Thyroid gland (tissue), 4 donors: ENCODE data around the gene MYLK3. TPM values are rescaled to one million over a fixed set of nuclear protein-coding genes. Genes with fewer than 3 reads are reported as not detected.

Experiments used
- DNase-seq, 2 donors: peaks; one replicate each; pipeline ENCODE4 v3.0.0-alpha.2; 2019
- H3K27ac ChIP-seq, 3 donors: fragments of 200-600 bp; sonication (generic); 1 replicate in 2 of 3; 2 replicates in 1 of 3; pipeline ENCODE4 v1.5.1; 2016 to 2019; ENCODE audit warnings: mild to moderate bottlenecking in 1 of 3, moderate library complexity in 1 of 3
- H3K27me3 ChIP-seq: fragments of 200-600 bp; sonication (generic); one replicate; pipeline ENCODE4 v1.5.1; 2019
- H3K36me3 ChIP-seq, 2 donors: fragments of 200-600 bp; sonication (generic); one replicate each; pipeline ENCODE4 v1.5.1; 2016 to 2019
- H3K4me1 ChIP-seq, 2 donors: fragments of 200-600 bp; sonication (generic); one replicate each; pipeline ENCODE4 v1.5.1; 2017 to 2019
- H3K4me3 ChIP-seq, 3 donors: fragments of 200-600 bp; sonication (generic); replicated peaks in 1 of 3; 1 replicate in 2 of 3; 2 replicates in 1 of 3; pipeline ENCODE4 v1.5.1; 2016; ENCODE audit warnings: mild to moderate bottlenecking in 1 of 3
- H3K9me3 ChIP-seq: fragments of 200-600 bp; sonication (generic); one replicate; pipeline ENCODE4 v1.5.1; 2017
- POLR2A ChIP-seq, 2 donors: fragments of 450-650 bp; IDR thresholded peaks; one replicate each; pipeline ENCODE4 v1.6.1; 2017; ENCODE audit warnings: antibody characterized with exemption in 2 of 2, mild to moderate bottlenecking in 2 of 2, moderate library complexity in 1 of 2
- WGBS, 2 donors: methylation state at CpG; one replicate each; pipeline ENCODE4 v1.1.5; 2017; 5-methylcytosine and 5-hydroxymethylcytosine counted together
- intact Hi-C: fragments of 100-400 bp; cut with DNase I; formaldehyde crosslinking; loops from one replicate; pipeline ENCODE4 v1.15.1; 2023
- total RNA-seq, 4 donors: library from RNA; depleted of rRNA; stranded (reverse); fragments of >200 nt; gene quantifications; one replicate each; pipeline ENCODE4 v1.2.3, GENCODE V29; 2016
- TF ChIP-seq, protein P1 (sequence below), 6 experiments: fragments of 200-600 bp in 3 of 6; fragments of 450-650 bp in 3 of 6; sonication (generic) in 3 of 6; IDR thresholded peaks; one replicate each; pipeline ENCODE4 v1.5.1; 2016 to 2019; ENCODE audit warnings: antibody characterized with exemption in 6 of 6, mild to moderate bottlenecking in 2 of 6, inconsistent platforms in 1 of 6, moderate library complexity in 1 of 6

The MYLK3 gene
- total RNA-seq, 4 donors from 2014 or later: 0.10 to 0.27 (median 0.11) TPM; not detected in 1

DNA sequence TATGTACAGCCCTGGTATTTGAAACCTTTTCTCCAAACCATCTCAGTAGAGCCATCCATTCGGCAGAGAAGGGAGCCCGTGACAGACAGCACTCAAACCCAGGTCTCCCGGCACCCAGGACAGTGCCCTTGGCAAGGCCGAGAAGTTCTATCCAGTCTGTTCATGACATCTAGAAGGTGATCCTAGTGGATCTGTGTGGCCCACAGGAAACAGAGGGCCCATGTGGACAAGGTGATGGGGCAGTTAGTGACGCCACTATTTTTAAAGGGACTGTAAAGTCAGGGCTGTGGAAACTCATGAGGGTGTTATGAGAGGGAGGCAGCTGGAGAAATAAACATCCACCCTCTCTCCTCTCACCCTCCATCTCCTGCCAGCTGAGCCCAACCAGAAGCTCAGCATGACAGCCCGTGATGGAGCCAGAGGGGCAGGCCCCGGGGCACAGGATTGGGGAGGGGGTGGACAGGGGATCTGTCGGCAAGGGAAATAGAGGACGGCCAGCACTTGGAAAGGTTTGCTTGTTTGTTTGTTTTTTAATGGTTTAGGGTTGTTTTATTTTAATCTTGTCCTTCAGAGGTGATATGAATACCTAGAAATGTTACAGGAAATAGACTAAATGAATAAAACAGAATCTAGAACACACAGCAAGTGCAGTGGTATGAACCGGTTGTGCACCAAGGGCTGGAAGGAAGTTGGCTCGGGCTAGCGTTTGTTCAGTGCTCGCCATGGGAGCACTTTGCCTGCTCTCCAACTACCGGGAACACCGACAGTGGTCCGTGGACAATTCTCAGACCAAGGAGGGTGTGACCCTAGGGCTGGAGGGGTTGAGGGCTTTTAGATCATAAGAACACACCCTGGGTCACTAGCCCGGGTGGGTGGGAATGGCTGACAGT, 17.1 kb downstream of the MYLK3 start:
- Histone ChIP-seq H3K27ac (no peak overlapping the region), H3K4me3 (no peak overlapping the region), H3K27me3 (no peaks in the 10 kb centered on the region), H3K36me3 (no peaks in the 10 kb centered on the region), H3K9me3 (no peaks in the 10 kb centered on the region), H3K4me1 (no peaks in the 10 kb centered on the region)
- no peak for DNase-seq
- no peak for TF ChIP-seq POLR2A (IDR thresholded peaks at IDR 0.05)
- TF ChIP-seq, protein P1, sequence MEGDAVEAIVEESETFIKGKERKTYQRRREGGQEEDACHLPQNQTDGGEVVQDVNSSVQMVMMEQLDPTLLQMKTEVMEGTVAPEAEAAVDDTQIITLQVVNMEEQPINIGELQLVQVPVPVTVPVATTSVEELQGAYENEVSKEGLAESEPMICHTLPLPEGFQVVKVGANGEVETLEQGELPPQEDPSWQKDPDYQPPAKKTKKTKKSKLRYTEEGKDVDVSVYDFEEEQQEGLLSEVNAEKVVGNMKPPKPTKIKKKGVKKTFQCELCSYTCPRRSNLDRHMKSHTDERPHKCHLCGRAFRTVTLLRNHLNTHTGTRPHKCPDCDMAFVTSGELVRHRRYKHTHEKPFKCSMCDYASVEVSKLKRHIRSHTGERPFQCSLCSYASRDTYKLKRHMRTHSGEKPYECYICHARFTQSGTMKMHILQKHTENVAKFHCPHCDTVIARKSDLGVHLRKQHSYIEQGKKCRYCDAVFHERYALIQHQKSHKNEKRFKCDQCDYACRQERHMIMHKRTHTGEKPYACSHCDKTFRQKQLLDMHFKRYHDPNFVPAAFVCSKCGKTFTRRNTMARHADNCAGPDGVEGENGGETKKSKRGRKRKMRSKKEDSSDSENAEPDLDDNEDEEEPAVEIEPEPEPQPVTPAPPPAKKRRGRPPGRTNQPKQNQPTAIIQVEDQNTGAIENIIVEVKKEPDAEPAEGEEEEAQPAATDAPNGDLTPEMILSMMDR (IDR thresholded peaks at IDR 0.05): no peak
- intact Hi-C loops: no loop called here
- WGBS, 2 donors: 63 to 72% methylated on average over 17 of the region's 17 CpGs

DNA sequence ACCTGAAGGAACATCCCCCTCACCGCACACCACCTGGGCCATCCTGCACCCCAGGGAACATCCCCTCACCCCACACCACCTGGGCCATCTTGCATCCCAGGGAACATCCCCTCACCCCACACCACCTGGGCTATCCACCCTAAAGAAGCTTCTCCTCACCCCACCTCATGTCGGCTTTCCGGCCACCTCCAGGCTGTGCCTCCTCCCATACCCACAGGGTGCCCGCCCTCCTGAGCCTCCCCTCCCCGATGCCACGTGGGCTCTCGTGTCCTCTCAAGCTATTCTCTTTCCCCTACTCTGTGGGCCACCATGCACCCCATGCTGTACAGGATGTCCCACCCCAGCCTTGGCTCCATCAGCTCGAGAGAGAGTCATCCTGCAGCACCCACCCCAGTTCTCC, 18.0 kb downstream of the MYLK3 start:
- TF ChIP-seq, protein P1 (IDR thresholded peaks at IDR 0.05): no peak
- TF ChIP-seq POLR2A (IDR thresholded peaks at IDR 0.05): no peak
- WGBS, 2 donors: 92 to 95% methylated on average over 8 of the region's 8 CpGs
- intact Hi-C loops: no loop called here

DNA sequence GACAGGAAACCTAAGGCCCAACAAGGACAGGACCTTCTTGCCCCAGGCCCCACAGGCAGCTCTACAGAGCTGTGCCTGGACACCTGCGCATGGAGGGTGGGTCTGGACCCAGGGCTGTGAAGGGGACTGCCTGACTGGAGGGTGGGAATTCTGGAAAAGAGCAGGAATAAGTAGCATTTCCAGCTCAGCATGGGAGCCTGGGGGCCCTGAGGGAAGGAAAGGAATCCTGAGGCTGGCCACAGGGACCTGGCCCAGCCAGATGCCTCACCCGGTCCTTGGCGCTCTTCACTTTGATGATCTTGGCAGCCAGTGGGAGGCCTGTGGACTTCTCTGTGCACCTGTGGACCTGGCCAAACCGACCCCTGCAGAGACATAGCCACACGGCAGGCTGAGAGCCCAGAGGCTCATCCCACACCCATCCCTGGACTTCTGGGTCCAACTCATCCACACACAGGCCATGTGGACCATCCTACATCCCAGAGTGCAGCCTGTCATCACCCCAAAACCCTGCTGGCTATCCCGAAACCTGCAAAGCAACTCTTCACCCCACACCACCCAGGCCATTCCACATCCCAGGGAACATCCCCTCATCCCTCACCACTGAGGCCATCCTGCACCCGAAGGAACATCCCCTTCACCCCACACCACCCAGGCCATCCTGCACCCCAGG, 18.7 kb downstream of the MYLK3 start:
- no peaks in the 10 kb centered on the region for H3K4me1 ChIP-seq
- no peaks in the 10 kb centered on the region for H3K36me3 ChIP-seq
- 83 to 93% methylated on average over 5 to 7 of the region's 7 CpGs for WGBS, 2 donors
- H3K27me3 ChIP-seq: no peaks in the 10 kb centered on the region
- H3K9me3 ChIP-seq: no peaks in the 10 kb centered on the region
- intact Hi-C loops: no loop called here
- no peak for DNase-seq
- H3K27ac ChIP-seq: no peak overlapping the region
- no peak overlapping the region for H3K4me3 ChIP-seq
- TF ChIP-seq, protein P1 (IDR thresholded peaks at IDR 0.05): no peak
- TF ChIP-seq POLR2A (IDR thresholded peaks at IDR 0.05): no peak

More for the DNA sequence above, 18.0 kb downstream of the MYLK3 start:
- Histone ChIP-seq H3K9me3 (no peaks in the 10 kb centered on the region), H3K36me3 (no peaks in the 10 kb centered on the region), H3K4me1 (no peaks in the 10 kb centered on the region), H3K27me3 (no peaks in the 10 kb centered on the region), H3K4me3 (no peak overlapping the region), H3K27ac (no peak overlapping the region)
- no peak for DNase-seq

DNA sequence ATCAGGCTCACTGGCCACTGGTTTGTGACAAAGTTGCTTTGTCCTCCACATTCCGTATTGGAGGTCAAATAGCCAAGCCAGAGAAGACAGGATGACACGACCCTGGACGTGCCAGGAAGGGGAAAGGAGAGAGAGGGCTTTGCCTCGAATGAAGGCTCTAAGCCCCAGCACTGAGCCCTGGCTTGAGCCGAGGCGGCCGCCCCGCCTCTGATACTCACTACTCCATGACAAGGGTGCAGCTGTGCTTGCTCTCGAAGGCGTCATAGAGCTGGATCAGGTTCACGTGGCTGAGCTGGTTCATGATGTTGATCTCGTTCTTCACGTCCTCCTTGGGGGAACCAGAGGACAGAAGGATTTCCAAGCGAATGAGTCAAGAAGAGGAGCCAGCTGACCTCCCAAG, 19.3 kb downstream of the MYLK3 start:
- no peak for DNase-seq
- Histone ChIP-seq H3K27ac (no peak overlapping the region), H3K4me3 (no peak overlapping the region), H3K9me3 (no peaks in the 10 kb centered on the region), H3K36me3 (no peaks in the 10 kb centered on the region), H3K27me3 (no peaks in the 10 kb centered on the region), H3K4me1 (no peaks in the 10 kb centered on the region)
- WGBS, 2 donors: 82 to 90% methylated on average over 13 of the region's 14 CpGs
- intact Hi-C loops: no loop called here
- TF ChIP-seq, protein P1 (IDR thresholded peaks at IDR 0.05): no peak
- no peak for TF ChIP-seq POLR2A (IDR thresholded peaks at IDR 0.05)

DNA sequence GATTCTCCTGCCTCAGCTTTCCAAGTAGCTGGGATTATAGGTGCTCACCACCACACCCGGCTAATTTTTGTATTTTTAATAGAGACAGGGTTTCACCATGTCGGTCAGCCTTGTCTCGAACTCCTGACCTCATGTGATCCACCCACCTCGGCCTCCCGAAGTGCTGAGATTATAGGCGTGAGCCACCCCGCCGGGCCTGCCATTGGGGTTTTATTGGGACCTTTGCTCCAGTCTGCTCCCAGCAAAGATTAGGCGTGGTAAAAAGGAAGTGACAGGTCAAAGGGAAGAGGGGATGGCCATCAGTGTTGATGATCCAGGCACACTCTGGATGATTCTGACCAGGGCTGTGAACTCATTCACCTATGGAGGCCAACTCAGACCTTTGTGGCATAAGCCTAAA, 20.5 kb downstream of the MYLK3 start:
- no peak for TF ChIP-seq POLR2A (IDR thresholded peaks at IDR 0.05)
- TF ChIP-seq, protein P1 (IDR thresholded peaks at IDR 0.05): no peak
- intact Hi-C loops: no loop called here
- H3K27me3 ChIP-seq: no peaks in the 10 kb centered on the region
- no peaks in the 10 kb centered on the region for H3K36me3 ChIP-seq
- H3K27ac ChIP-seq: no peak overlapping the region
- no peak overlapping the region for H3K4me3 ChIP-seq
- no peaks in the 10 kb centered on the region for H3K4me1 ChIP-seq
- no peaks in the 10 kb centered on the region for H3K9me3 ChIP-seq
- no peak for DNase-seq
- WGBS, 2 donors: 95 to 98% methylated on average over 9 of the region's 9 CpGs
